Calu3 (cell line): ENCODE data around the gene KLC1. TPM values are rescaled to one million over a fixed set of nuclear protein-coding genes. Genes with fewer than 3 reads are reported as not detected.
"Not testable (repeated sequence)": the region's sequence is repeated elsewhere in the genome, so short reads cannot be mapped to it uniquely, and the experiment has no call there.

Source experiments
- BruUV-seq: library from RNA; stranded (reverse); fragments of 400-500 nt; replicated peaks from 2 replicates; lab custom pipeline; 2021; lab: Mats Ljungman, UMichigan
- CTCF ChIA-PET: fragments of 300-600 bp; sonication (Branson Sonifier 250); formaldehyde crosslinking; loops from one replicate; lab custom pipeline; 2022; ENCODE audit warnings: antibody characterized with exemption; lab: Charles Lee
- DNase-seq: peaks from one replicate; pipeline ENCODE4 v3.0.0; 2022
- H3K27ac Mint-ChIP-seq: one replicate; pipeline ENCODE4 v1.8.0; 2022; ENCODE audit warnings: mixed read lengths; ENCODE audit not compliant: unreplicated experiment
- H3K27me3 Mint-ChIP-seq: one replicate; pipeline ENCODE4 v1.8.0; 2022; ENCODE audit warnings: mixed read lengths; ENCODE audit not compliant: unreplicated experiment
- H3K36me3 Mint-ChIP-seq: one replicate; pipeline ENCODE4 v1.8.0; 2022; ENCODE audit warnings: mild to moderate bottlenecking, moderate library complexity, mixed read lengths; ENCODE audit not compliant: insufficient read depth, unreplicated experiment
- H3K4me1 Mint-ChIP-seq: one replicate; pipeline ENCODE4 v1.8.0; 2022; ENCODE audit warnings: mild to moderate bottlenecking, low read depth, mixed read lengths; ENCODE audit not compliant: unreplicated experiment
- H3K4me3 Mint-ChIP-seq: one replicate; pipeline ENCODE4 v1.8.0; 2022; ENCODE audit warnings: mild to moderate bottlenecking, low read depth, moderate library complexity, mixed read lengths; ENCODE audit not compliant: unreplicated experiment
- H3K9me3 Mint-ChIP-seq: one replicate; pipeline ENCODE4 v1.8.0; 2022; ENCODE audit warnings: low read depth, mixed read lengths; ENCODE audit not compliant: unreplicated experiment
- CTCF ChIP-seq: fragments of 200-600 bp; IDR thresholded peaks from one replicate; pipeline ENCODE4 v1.8.0; 2022; ENCODE audit warnings: antibody characterized with exemption; ENCODE audit not compliant: unreplicated experiment
- intact Hi-C: fragments of 100-400 bp; cut with micrococcal nuclease; formaldehyde crosslinking; loops from one replicate; pipeline ENCODE4 v1.10.0; 2022; ENCODE audit not compliant: unreplicated experiment
- total RNA-seq: library from RNA; stranded (reverse); gene quantifications from 2 replicates; pipeline ENCODE4 v1.2.3, GENCODE V29; 2022

Gene KLC1
- total RNA-seq, 1 experiment from 2014 or later, result 124 TPM

- Mint-ChIP-seq H3K9me3 (no peaks in the 10 kb centered on the region), H3K36me3 (peaks cover 43% of the 10 kb centered on the region), H3K4me3 (no peak overlapping the region), H3K27me3 (no peaks in the 10 kb centered on the region), H3K4me1 (no peaks in the 10 kb centered on the region), H3K27ac (no peak overlapping the region)
- TF ChIP-seq CTCF, result no peak
- no peak for DNase-seq
- CTCF ChIA-PET, result no interaction called here
- no TSS peak for BruUV-seq
- intact Hi-C loops, result no loop called here
Observed at GRCh38 chr14:103690332-103690731, 61.3 kb downstream of the KLC1 start.

- H3K27me3 Mint-ChIP-seq, H3K9me3 Mint-ChIP-seq, H3K27ac Mint-ChIP-seq, intact Hi-C loops, DNase-seq, H3K4me3 Mint-ChIP-seq, H3K4me1 Mint-ChIP-seq, BruUV-seq: not testable (repeated sequence)
- CTCF ChIA-PET, result interaction anchor here (0.6 kb wide), 1 partner anchor 710 kb away, joined by 3 read pairs; no protein-coding TSS in a partner anchor
- peaks cover 43% of the 10 kb centered on the region for H3K36me3 Mint-ChIP-seq
Observed at GRCh38 chr14:103691655-103692054, 62.6 kb downstream of the KLC1 start.

GRCh38 chr14:103692159-103692558, 63.1 kb downstream of the KLC1 start:
- no peaks in the 10 kb centered on the region for H3K27me3 Mint-ChIP-seq
- no peak for DNase-seq
- intact Hi-C loops, result no loop called here
- CTCF ChIA-PET, result no interaction called here
- H3K36me3 Mint-ChIP-seq, result peaks cover 39% of the 10 kb centered on the region
- BruUV-seq, result no TSS peak
- H3K4me3 Mint-ChIP-seq, result no peak overlapping the region
- no peaks in the 10 kb centered on the region for H3K4me1 Mint-ChIP-seq
- no peaks in the 10 kb centered on the region for H3K9me3 Mint-ChIP-seq
- no peak for TF ChIP-seq CTCF
- H3K27ac Mint-ChIP-seq, result no peak overlapping the region

- Mint-ChIP-seq H3K36me3 (peaks cover 37% of the 10 kb centered on the region), H3K9me3 (no peaks in the 10 kb centered on the region), H3K4me3 (no peak overlapping the region), H3K27ac (no peak overlapping the region), H3K27me3 (no peaks in the 10 kb centered on the region), H3K4me1 (no peaks in the 10 kb centered on the region)
- BruUV-seq, result no TSS peak
- no peak for DNase-seq
- CTCF ChIA-PET, result no interaction called here
- TF ChIP-seq CTCF, result no peak
- intact Hi-C loops, result no loop called here
Observed at GRCh38 chr14:103692871-103693270, 63.9 kb downstream of the KLC1 start.

GRCh38 chr14:103693515-103693914, 64.5 kb downstream of the KLC1 start:
- no peak overlapping the region for H3K4me3 Mint-ChIP-seq
- H3K36me3 Mint-ChIP-seq, result peaks cover 37% of the 10 kb centered on the region
- DNase-seq, result peak; percentile 46
- H3K4me1 Mint-ChIP-seq, result no peaks in the 10 kb centered on the region
- intact Hi-C loops, result no loop called here
- H3K9me3 Mint-ChIP-seq, result no peaks in the 10 kb centered on the region
- CTCF ChIA-PET, result interaction anchor here (0.5 kb wide), 1 partner anchor 13 kb away, joined by 5 read pairs; no protein-coding TSS in a partner anchor
- no peak for TF ChIP-seq CTCF
- H3K27me3 Mint-ChIP-seq, result no peaks in the 10 kb centered on the region
- no TSS peak for BruUV-seq
- H3K27ac Mint-ChIP-seq, result no peak overlapping the region
